T-cell (primary cell): ENCODE data around the gene LRWD1. TPM values are rescaled to one million over a fixed set of nuclear protein-coding genes. Genes with fewer than 3 reads are reported as not detected.

Source experiments
- ATAC-seq, 4 experiments: fragments of 200-7000 bp in 3 of 4; fragments of 150-1000 bp in 1 of 4; cut with Tn5 transposase; replicated peaks in 1 of 4; 1 replicate in 3 of 4; 2 replicates in 1 of 4; pipeline ENCODE4 v1.10.0; 2021; ENCODE audit warnings: moderate library complexity in 3 of 4, mild to moderate bottlenecking in 2 of 4, moderate number of reproducible peaks in 1 of 4
- CTCF ChIA-PET, 2 donors: fragments of 300-600 bp; sonication (Branson Sonifier 250); formaldehyde crosslinking; loops; one replicate each; lab custom pipeline; 2022; ENCODE audit warnings: antibody characterized with exemption in 2 of 2; lab: Charles Lee
- POLR2A ChIA-PET, 2 donors: fragments of 300-600 bp; sonication (Branson Sonifier 250); formaldehyde crosslinking; loops; one replicate each; lab custom pipeline; 2022; ENCODE audit warnings: antibody characterized with exemption in 2 of 2; lab: Charles Lee
- DNase-seq, 35 experiments: peaks; one replicate each; pipeline versions ENCODE4 v3.0.0 to v3.0.0-alpha.2; 2013 to 2023
- H3K27ac ChIP-seq: one replicate; pipeline ENCODE4 v1.5.1; 2013; ENCODE audit warnings: low read length
- H3K27me3 ChIP-seq, 2 experiments: replicated peaks in 1 of 2; 1 replicate in 1 of 2; 2 replicates in 1 of 2; pipeline versions ENCODE4 v1.6.1 to v1.7.0; 2013; ENCODE audit warnings: low read length in 1 of 2, mixed read lengths in 1 of 2; ENCODE audit not compliant: control insufficient read depth in 2 of 2, insufficient read depth in 2 of 2; ENCODE audit errors: extremely low read depth in 1 of 2
- H3K36me3 ChIP-seq, 2 donors: 1 replicate in 1 of 2; 2 replicates in 1 of 2; pipeline versions ENCODE4 v1.6.1 to v1.7.0; 2013; ENCODE audit warnings: low read length in 1 of 2; ENCODE audit not compliant: control insufficient read depth in 2 of 2, insufficient read depth in 1 of 2; ENCODE audit errors: extremely low read depth in 1 of 2
- H3K4me1 ChIP-seq, 2 experiments: 1 replicate in 1 of 2; 2 replicates in 1 of 2; pipeline versions ENCODE4 v1.6.1 to v1.7.0; 2013; ENCODE audit warnings: low read length in 2 of 2, mixed read lengths in 1 of 2; ENCODE audit not compliant: insufficient read depth in 2 of 2, control insufficient read depth in 1 of 2; ENCODE audit errors: extremely low read depth in 1 of 2
- H3K4me3 ChIP-seq, 2 donors: 1 replicate in 1 of 2; 2 replicates in 1 of 2; pipeline versions ENCODE4 v1.5.1 to v1.7.0; 2013; ENCODE audit warnings: mild to moderate bottlenecking in 2 of 2, low read length in 1 of 2, moderate library complexity in 1 of 2; ENCODE audit not compliant: control insufficient read depth in 1 of 2; ENCODE audit errors: extremely low read depth in 1 of 2
- H3K9me3 ChIP-seq: 2 replicates; pipeline ENCODE4 v1.7.0; 2013
- H3K27ac Mint-ChIP-seq, 2 donors: one replicate each; pipeline ENCODE4 v1.8.0; 2020 to 2021; ENCODE audit warnings: mild to moderate bottlenecking in 2 of 2, mixed read lengths in 2 of 2
- H3K27me3 Mint-ChIP-seq, 2 donors: one replicate each; pipeline ENCODE4 v1.8.0; 2021 to 2022; ENCODE audit warnings: mixed read lengths in 2 of 2
- H3K36me3 Mint-ChIP-seq: one replicate; pipeline ENCODE4 v1.8.0; 2021; ENCODE audit warnings: mixed read lengths
- H3K4me1 Mint-ChIP-seq, 3 donors: one replicate each; pipeline ENCODE4 v1.8.0; 2020 to 2022; ENCODE audit warnings: mixed read lengths in 3 of 3, mild to moderate bottlenecking in 1 of 3
- H3K4me3 Mint-ChIP-seq, 3 donors: one replicate each; pipeline ENCODE4 v1.8.0; 2020 to 2022; ENCODE audit warnings: mild to moderate bottlenecking in 3 of 3, mixed read lengths in 3 of 3, moderate library complexity in 3 of 3
- H3K9me3 Mint-ChIP-seq, 3 donors: one replicate each; pipeline ENCODE4 v1.8.0; 2020 to 2022; ENCODE audit warnings: mixed read lengths in 3 of 3
- WGBS: methylation state at CpG from one replicate; pipeline ENCODE4 v1.1.5; 2013; ENCODE audit warnings: missing lambda C conversion rate; ENCODE audit not compliant: insufficient coverage; 5-methylcytosine and 5-hydroxymethylcytosine counted together
- total RNA-seq, 35 experiments: library from RNA in 6 of 35; stranded (reverse) in 6 of 35; fragments of 120-200 nt in 1 of 35; gene quantifications; one replicate each; pipeline versions ENCODE4 v1.2.1 to v1.2.4 and lab custom pipeline; 2013 to 2026

Gene LRWD1
- total RNA-seq, 5 donors from 2014 or later (not counting 1 experiment from before 2014, with no cell fraction given) = 14.0 to 29.0 (median 23.9) TPM

DNA sequence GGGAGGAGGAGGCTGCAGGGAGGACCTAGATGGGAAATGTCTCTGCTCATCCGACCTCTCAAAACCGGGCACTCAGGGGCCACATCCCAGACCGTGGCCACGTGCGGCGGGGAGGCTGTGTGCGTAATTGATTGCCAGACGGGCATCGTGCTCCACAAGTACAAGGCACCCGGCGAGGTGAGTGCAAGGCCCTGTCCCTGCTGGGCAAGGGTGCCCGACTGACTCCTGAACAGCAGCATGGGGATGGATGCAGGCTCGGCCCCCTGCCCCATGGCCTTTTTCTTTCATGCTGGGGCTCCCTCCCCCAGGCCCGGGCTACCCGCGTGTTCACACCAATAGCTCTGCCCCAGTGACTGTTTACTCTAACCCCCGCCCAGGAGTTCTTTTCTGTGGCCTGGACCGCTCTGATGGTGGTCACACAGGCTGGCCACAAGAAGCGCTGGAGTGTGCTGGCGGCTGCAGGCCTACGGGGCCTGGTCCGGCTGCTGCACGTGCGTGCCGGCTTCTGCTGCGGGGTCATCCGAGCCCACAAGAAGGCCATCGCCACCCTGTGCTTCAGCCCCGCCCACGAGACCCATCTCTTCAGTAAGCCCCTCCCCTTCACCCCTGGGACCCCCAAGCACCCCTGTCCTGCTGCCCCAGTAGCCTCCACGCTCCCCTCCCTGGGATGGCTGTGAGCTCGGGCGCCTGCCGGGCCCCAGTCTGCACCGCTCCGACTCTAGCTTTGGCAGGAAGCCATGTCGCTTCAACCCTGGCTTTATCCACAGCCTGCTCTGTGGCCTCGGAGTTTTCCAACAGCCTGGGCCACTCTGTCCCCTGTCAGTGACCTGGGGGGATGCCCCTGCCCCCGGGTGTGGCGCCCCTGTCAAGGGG lies 3.9 kb downstream of the LRWD1 start:
- peaks cover 19 to 26% (median 25%) of the 10 kb centered on the region in 3 donors for H3K4me1 Mint-ChIP-seq
- CTCF ChIA-PET = interaction anchor here in 1 of 2 donors (0.6 kb wide), 1 partner anchor 866 kb away, joined by 4 read pairs; no protein-coding TSS in a partner anchor
- H3K4me3 Mint-ChIP-seq = no peak overlapping the region

DNA sequence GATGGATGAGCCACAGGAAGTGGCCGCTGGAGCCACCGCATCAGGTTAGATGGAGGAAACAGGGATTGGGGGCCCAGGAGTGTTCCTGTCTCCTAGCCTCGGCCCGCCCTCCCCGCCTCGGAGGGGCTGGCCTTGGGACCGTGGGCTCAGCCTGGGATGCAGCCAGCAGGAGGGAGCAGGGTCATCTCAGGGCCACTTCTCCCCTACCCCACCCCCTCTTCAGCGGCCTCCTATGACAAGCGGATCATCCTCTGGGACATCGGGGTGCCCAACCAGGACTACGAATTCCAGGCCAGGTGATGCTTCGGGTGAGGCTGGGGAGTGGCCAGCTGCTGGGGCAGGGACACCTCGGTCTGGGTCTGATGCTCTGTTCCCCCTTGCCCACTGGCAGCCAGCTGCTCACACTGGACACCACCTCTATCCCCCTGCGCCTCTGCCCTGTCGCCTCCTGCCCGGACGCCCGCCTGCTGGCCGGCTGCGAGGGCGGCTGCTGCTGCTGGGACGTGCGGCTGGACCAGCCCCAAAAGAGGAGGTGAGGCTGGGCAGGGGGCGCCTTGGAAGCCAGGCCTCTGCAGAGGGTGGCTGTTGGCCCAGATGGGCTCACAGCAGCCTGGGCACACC lies 4.7 kb downstream of the LRWD1 start:
- DNase-seq = no peak
- H3K9me3 ChIP-seq = no peaks in the 10 kb centered on the region
- Mint-ChIP-seq H3K9me3 (no peaks in the 10 kb centered on the region), H3K27ac (no peak overlapping the region), H3K27me3 (no peaks in the 10 kb centered on the region), H3K4me3 (no peak overlapping the region), H3K4me1 (peaks cover 13 to 20% (median 18%) of the 10 kb centered on the region in 3 donors), H3K36me3 (no peaks in the 10 kb centered on the region)
- H3K4me3 ChIP-seq = no peak overlapping the region
- no peak overlapping the region for H3K27ac ChIP-seq
- WGBS = 92% methylated on average over 22 of the region's 24 CpGs
- CTCF ChIA-PET = interaction anchor here in 1 of 2 donors (0.6 kb wide), 1 partner anchor 866 kb away, joined by 4 read pairs; no protein-coding TSS in a partner anchor
- H3K36me3 ChIP-seq = peaks cover 29 to 49% of the 10 kb centered on the region in 2 donors
- POLR2A ChIA-PET = no interaction called here
- H3K4me1 ChIP-seq = peaks cover 5 to 27% of the 10 kb centered on the region in 2 experiments
- no peak for ATAC-seq
- no peaks in the 10 kb centered on the region for H3K27me3 ChIP-seq

More for the DNA sequence above, 3.9 kb downstream of the LRWD1 start:
- Histone ChIP-seq H3K27me3 (no peaks in the 10 kb centered on the region), H3K36me3 (peaks cover 25 to 46% of the 10 kb centered on the region in 2 donors), H3K4me1 (peaks cover 9 to 34% of the 10 kb centered on the region in 2 experiments), H3K4me3 (no peak overlapping the region), H3K9me3 (no peaks in the 10 kb centered on the region), H3K27ac (no peak overlapping the region)
- Mint-ChIP-seq H3K27me3 (no peaks in the 10 kb centered on the region), H3K9me3 (no peaks in the 10 kb centered on the region), H3K36me3 (no peaks in the 10 kb centered on the region), H3K27ac (no peak overlapping the region)
- 91% methylated on average over 36 of the region's 40 CpGs for WGBS
- POLR2A ChIA-PET = no interaction called here
- no peak for DNase-seq
- no peak for ATAC-seq

DNA sequence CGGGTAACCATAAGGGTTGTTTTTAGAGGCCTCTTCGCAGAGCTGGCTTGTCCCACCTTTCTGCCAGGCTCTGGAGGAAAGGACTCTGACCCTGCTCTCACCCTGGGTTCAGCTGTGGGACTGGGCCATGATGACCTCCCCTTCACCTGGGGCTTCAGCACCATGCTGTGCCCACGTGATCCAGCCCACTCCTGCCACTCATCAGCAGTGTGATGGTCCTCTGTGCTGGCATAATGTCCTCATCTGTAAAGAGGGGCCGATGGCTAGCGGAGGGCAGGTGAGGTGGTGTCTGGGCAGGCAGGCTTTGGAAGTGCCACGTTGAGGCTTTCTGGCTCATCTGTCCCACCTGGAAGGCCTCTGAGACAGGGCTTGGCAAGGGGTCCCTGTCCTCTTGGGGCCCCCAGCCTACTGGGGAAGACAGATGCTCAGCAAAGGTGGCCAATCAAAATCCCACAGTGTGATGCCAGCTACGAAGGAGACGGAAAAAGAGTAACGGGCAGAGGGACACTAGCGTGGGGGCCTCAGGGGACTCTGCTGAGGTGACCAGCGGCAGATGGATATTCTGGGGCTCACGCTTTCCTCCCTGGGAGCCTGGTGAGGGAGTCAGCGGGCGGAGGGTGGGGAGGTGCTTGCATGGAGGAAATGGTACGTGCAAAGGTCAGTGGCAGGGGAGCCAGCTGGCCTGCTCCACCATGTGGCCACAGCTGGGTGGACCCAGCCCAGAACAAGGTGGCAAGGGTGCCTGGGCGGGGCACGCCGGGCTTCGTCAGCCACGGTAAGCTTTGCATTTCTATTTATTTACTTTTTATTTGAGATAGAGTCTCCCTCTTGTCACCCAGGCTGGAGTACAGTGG lies 5.4 kb downstream of the LRWD1 start:
- Histone ChIP-seq H3K27me3 (no peaks in the 10 kb centered on the region), H3K4me1 (peaks cover 4 to 22% of the 10 kb centered on the region in 2 experiments), H3K36me3 (peaks cover 29 to 49% of the 10 kb centered on the region in 2 donors), H3K9me3 (no peaks in the 10 kb centered on the region), H3K27ac (no peak overlapping the region), H3K4me3 (no peak overlapping the region)
- ATAC-seq (no peak), DNase-seq (no peak)
- no peak overlapping the region for H3K4me3 Mint-ChIP-seq
- H3K9me3 Mint-ChIP-seq = no peaks in the 10 kb centered on the region
- no peaks in the 10 kb centered on the region for H3K27me3 Mint-ChIP-seq
- peaks cover 13 to 17% (median 16%) of the 10 kb centered on the region in 3 donors for H3K4me1 Mint-ChIP-seq
- H3K36me3 Mint-ChIP-seq = no peaks in the 10 kb centered on the region
- ChIA-PET POLR2A (no interaction called here), CTCF (no interaction called here)
- H3K27ac Mint-ChIP-seq = no peak overlapping the region
- WGBS = 89% methylated on average over 10 of the region's 20 CpGs

DNA sequence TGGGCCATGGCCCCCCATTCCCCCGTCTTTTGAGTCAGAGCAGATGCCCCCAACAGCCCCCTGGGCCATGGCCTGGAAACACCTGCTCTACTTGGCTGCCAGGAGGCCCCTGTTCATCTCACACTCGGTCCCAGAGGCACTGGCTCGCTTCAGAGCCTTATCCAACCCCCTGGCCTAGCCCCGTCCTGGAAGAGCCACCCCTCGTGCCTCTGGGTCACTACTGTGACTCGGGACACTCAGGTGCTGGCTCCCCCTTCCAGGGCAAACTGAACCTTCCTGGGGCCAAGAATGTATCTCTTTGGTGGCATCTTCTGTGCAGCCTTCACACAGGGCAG lies 7.0 kb downstream of the LRWD1 start:
- H3K4me3 Mint-ChIP-seq = no peak overlapping the region
- Histone ChIP-seq H3K4me1 (peaks cover 0 to 8% of the 10 kb centered on the region in 2 experiments), H3K36me3 (peaks cover 29 to 49% of the 10 kb centered on the region in 2 donors), H3K4me3 (no peak overlapping the region), H3K27ac (no peak overlapping the region), H3K27me3 (no peaks in the 10 kb centered on the region), H3K9me3 (no peaks in the 10 kb centered on the region)
- H3K9me3 Mint-ChIP-seq = no peaks in the 10 kb centered on the region
- no peak for DNase-seq
- no peak overlapping the region for H3K27ac Mint-ChIP-seq
- WGBS = 90% methylated on average over 5 of the region's 6 CpGs
- no peaks in the 10 kb centered on the region for H3K27me3 Mint-ChIP-seq
- H3K4me1 Mint-ChIP-seq = peaks cover 2 to 5% (median 3%) of the 10 kb centered on the region in 3 donors
- ATAC-seq = no peak
- POLR2A ChIA-PET = interaction anchor here in 1 of 2 donors (1.2 kb wide), 1 partner anchor 46 kb away, joined by 3 read pairs; no protein-coding TSS in a partner anchor
- no peaks in the 10 kb centered on the region for H3K36me3 Mint-ChIP-seq
- CTCF ChIA-PET = interaction anchor here in 1 of 2 donors (0.8 kb wide), 1 partner anchor 59 kb away, joined by 4 read pairs; no protein-coding TSS in a partner anchor

DNA sequence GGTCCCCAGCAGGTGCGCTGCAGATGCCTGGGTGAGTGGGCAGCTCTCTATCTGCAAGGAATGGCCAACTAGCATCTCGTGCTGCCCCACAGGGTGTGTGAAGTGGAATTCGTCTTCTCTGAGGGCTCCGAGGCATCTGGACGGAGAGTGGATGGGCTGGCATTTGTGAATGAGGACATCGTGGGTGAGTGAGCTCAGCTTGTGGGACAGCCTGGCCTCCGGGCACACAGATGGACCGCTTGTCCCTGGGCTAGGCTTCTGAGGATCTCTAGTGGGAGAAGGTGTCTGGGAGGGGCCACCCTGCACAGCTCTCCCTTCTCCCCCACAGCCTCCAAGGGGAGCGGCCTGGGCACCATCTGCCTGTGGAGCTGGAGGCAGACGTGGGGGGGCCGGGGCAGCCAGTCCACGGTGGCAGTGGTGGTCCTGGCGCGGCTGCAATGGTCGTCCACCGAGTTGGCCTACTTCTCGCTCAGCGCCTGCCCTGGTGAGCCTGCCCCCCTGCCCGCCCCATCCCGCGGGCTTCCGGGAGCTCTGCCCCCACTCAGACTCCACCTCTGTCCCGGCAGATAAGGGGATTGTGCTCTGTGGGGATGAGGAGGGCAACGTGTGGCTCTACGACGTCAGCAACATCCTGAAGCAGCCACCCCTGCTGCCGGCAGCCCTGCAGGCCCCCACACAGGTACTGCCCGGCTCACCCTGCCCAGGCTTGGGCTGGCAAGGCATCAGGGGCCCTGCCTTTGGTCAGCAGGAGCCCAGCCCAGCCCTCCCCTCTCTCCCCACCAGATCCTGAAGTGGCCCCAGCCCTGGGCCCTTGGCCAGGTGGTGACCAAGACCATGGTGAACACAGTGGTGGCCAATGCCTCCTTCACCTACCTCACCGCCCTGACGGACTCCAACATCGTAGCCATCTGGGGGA lies 7.6 kb downstream of the LRWD1 start:
- Mint-ChIP-seq H3K9me3 (no peaks in the 10 kb centered on the region), H3K4me1 (peaks cover 0 to 1% (median 0%) of the 10 kb centered on the region in 3 donors), H3K4me3 (no peak overlapping the region), H3K36me3 (no peaks in the 10 kb centered on the region), H3K27me3 (no peaks in the 10 kb centered on the region), H3K27ac (no peak overlapping the region)
- no peak for ATAC-seq
- no peak for DNase-seq
- H3K4me3 ChIP-seq = no peak overlapping the region
- H3K27ac ChIP-seq = no peak overlapping the region
- H3K9me3 ChIP-seq = no peaks in the 10 kb centered on the region
- ChIA-PET CTCF (interaction anchor here in 1 of 2 donors (0.8 kb wide), 1 partner anchor 60 kb away, joined by 4 read pairs; no protein-coding TSS in a partner anchor), POLR2A (interaction anchor here in 1 of 2 donors (1.2 kb wide), 1 partner anchor 46 kb away, joined by 3 read pairs; no protein-coding TSS in a partner anchor)
- 89% methylated on average over 19 of the region's 31 CpGs for WGBS
- H3K27me3 ChIP-seq = no peaks in the 10 kb centered on the region
- H3K36me3 ChIP-seq = peaks cover 29 to 46% of the 10 kb centered on the region in 2 donors
- H3K4me1 ChIP-seq = peaks cover 0 to 2% of the 10 kb centered on the region in 2 experiments
